GM03348 (cell line): ENCODE measurements around the gene SAP25.

Experiments
- DNase-seq: peaks from one replicate; pipeline ENCODE4 v3.0.0; 2012; ENCODE audit warnings: low spot score

Gene SAP25

GRCh38 chr7:100595188-100595587 lies 21.5 kb upstream of the SAP25 start:
- no peak for DNase-seq

- DNase-seq = no peak
Observed at GRCh38 chr7:100591596-100591995, 17.9 kb upstream of the SAP25 start.

- DNase-seq = no peak
Observed at GRCh38 chr7:100590077-100590737, 16.5 kb upstream of the SAP25 start.

GRCh38 chr7:100589341-100589947 lies 15.7 kb upstream of the SAP25 start:
- no peak for DNase-seq

GRCh38 chr7:100588438-100588837 lies 14.7 kb upstream of the SAP25 start:
- no peak for DNase-seq

GRCh38 chr7:100586266-100587025 lies 12.7 kb upstream of the SAP25 start, which contains the start of gene FBXO24:
Gene FBXO24 (plus strand): TSS chr7:100586328. CDS start chr7:100586626, 298 bp downstream.
- peak; percentile 100 for DNase-seq

GRCh38 chr7:100585511-100586265 lies 12.0 kb upstream of the SAP25 start, which contains the start of gene LRCH4:
Gene LRCH4 (minus strand): TSS chr7:100586129. CDS start chr7:100586100, 29 bp downstream.
- DNase-seq = peak; percentile 100

GRCh38 chr7:100584683-100585510 lies 11.2 kb upstream of the SAP25 start:
- DNase-seq = peak; percentile 57

GRCh38 chr7:100584054-100584682 lies 10.5 kb upstream of the SAP25 start:
- DNase-seq = no peak

- DNase-seq = no peak
Observed at GRCh38 chr7:100583132-100584053, 9.7 kb upstream of the SAP25 start.

- DNase-seq = no peak
Observed at GRCh38 chr7:100582650-100583049, 8.9 kb upstream of the SAP25 start.

- DNase-seq = no peak
Observed at GRCh38 chr7:100582041-100582579, 8.4 kb upstream of the SAP25 start.

GRCh38 chr7:100580466-100581283 lies 7.0 kb upstream of the SAP25 start:
- DNase-seq = no peak

GRCh38 chr7:100578246-100579183 lies 4.8 kb upstream of the SAP25 start:
- no peak for DNase-seq

- no peak for DNase-seq
Observed at GRCh38 chr7:100577507-100577906, 3.8 kb upstream of the SAP25 start.

- no peak for DNase-seq
Observed at GRCh38 chr7:100577103-100577502, 3.4 kb upstream of the SAP25 start.

GRCh38 chr7:100576384-100576993 lies 2.8 kb upstream of the SAP25 start:
- DNase-seq = no peak
